Stimulated activated CD4-positive, alpha-beta T cell treated with anti-CD3 and anti-CD28 coated beads, TNF-alpha, amount 100 ng/mL, for 48 hours (primary cell): Measurements from ENCODE around the gene SETBP1.
"Not testable (repeated sequence)": the region's sequence is repeated elsewhere in the genome, so short reads cannot be mapped to it uniquely, and the experiment has no call there.

ENCODE experiments used
- DNase-seq, 3 donors: peaks; one replicate each; pipeline ENCODE4 v3.0.0-alpha.2; 2020; ENCODE audit warnings: low read depth in 3 of 3

SETBP1 gene

GRCh38 chr18:44790860-44791259 is 110.2 kb downstream of the SETBP1 start:
- DNase-seq, result no peak

GRCh38 chr18:44791520-44791919 is 110.8 kb downstream of the SETBP1 start:
- no peak for DNase-seq

- DNase-seq, result no peak
Observed at GRCh38 chr18:44792456-44793061, 111.9 kb downstream of the SETBP1 start.

GRCh38 chr18:44793194-44793593 is 112.5 kb downstream of the SETBP1 start:
- no peak for DNase-seq

GRCh38 chr18:44793685-44794084 is 113.0 kb downstream of the SETBP1 start:
- no peak for DNase-seq

GRCh38 chr18:44795241-44795640 is 114.6 kb downstream of the SETBP1 start:
- no peak for DNase-seq

- no peak for DNase-seq
Observed at GRCh38 chr18:44796429-44797428, 116.0 kb downstream of the SETBP1 start.

GRCh38 chr18:44798433-44799048 is 117.9 kb downstream of the SETBP1 start:
- DNase-seq, result no peak

- DNase-seq, result no peak
Observed at GRCh38 chr18:44799382-44799906, 118.8 kb downstream of the SETBP1 start.

- DNase-seq, result no peak
Observed at GRCh38 chr18:44799907-44800421, 119.3 kb downstream of the SETBP1 start.

- not testable (repeated sequence) for DNase-seq
Observed at GRCh38 chr18:44800766-44801165, 120.1 kb downstream of the SETBP1 start.

- DNase-seq, result no peak
Observed at GRCh38 chr18:44801781-44802180, 121.1 kb downstream of the SETBP1 start.

GRCh38 chr18:44802508-44802907 is 121.8 kb downstream of the SETBP1 start:
- no peak for DNase-seq

GRCh38 chr18:44803019-44803650 is 122.4 kb downstream of the SETBP1 start:
- no peak for DNase-seq

- no peak for DNase-seq
Observed at GRCh38 chr18:44804033-44804432, 123.3 kb downstream of the SETBP1 start.

- DNase-seq, result no peak
Observed at GRCh38 chr18:44805176-44805575, 124.5 kb downstream of the SETBP1 start.

- DNase-seq, result no peak
Observed at GRCh38 chr18:44805643-44806042, 125.0 kb downstream of the SETBP1 start.

GRCh38 chr18:44807766-44808165 is 127.1 kb downstream of the SETBP1 start:
- no peak for DNase-seq

GRCh38 chr18:44811572-44812125 is 131.0 kb downstream of the SETBP1 start:
- DNase-seq, result no peak

- DNase-seq, result no peak
Observed at GRCh38 chr18:44812426-44812825, 131.7 kb downstream of the SETBP1 start.

GRCh38 chr18:44813586-44813985 is 132.9 kb downstream of the SETBP1 start:
- no peak for DNase-seq
